ENCODE results near the gene NLRP8. TPM values are rescaled to one million over a fixed set of nuclear protein-coding genes. Genes with fewer than 3 reads are reported as not detected.

Gene NLRP8
- total RNA-seq (2014; rRNA removed) (not detected in 2 replicates), Bru-seq, nascent RNA (not detected), BruChase-seq, experiment 1, labeled RNA remaining after a 6-hour chase (not detected), BruChase-seq, experiment 2, labeled RNA remaining after a 2-hour chase (not detected)
- long read RNA-seq: 0 reads

DNA sequence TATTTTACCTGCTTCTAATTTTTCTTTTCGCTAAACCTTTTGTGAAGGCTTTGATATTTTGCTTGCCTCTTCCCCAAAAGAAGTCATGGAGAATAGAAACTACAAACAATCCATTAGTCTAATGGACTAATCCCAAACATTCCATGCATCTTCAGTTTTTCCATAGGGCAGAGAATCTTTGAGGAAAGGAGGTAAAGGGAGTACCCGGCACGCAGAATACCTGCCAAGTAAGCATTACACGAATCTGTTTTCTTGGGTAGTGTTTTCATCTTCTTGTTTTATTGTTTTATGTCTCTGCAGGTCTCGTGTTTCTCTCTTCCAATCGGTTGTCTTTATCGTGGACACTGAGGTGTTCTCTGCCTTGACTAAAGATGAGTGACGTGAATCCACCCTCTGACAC is at the start of gene NLRP8:
TSS of gene NLRP8 (plus strand) at position 301 of the 400 bp plus-strand sequence.
- Histone ChIP-seq H3K27me3 (ENCODE audit: low read length) (peaks cover 32% of the 10 kb centered on the region), H2AFZ (ENCODE audit: low read length) (no peak within 1 kb of the TSS), H3K36me3 (ENCODE audit: low read depth, low read length) (no peaks in the 10 kb centered on the region), H3K4me2 (ENCODE audit: low read length) (no peak within 1 kb of the TSS), H3K4me1 (ENCODE audit: insufficient read depth, low read length) (no peaks in the 10 kb centered on the region), H3K4me3 (ENCODE audit: low read length) (no peak within 1 kb of the TSS), H4K20me1 (ENCODE audit: low read length) (no peaks in the 10 kb centered on the region), H3K79me2 (ENCODE audit: low read length) (no peaks in the 10 kb centered on the region), H3K27ac (ENCODE audit: low read length) (no peak within 1 kb of the TSS), H3K9ac (ENCODE audit: low read length) (no peak within 1 kb of the TSS), H3K9me3 (ENCODE audit: low read length) (no peaks in the 10 kb centered on the region), H3F3A (ENCODE audit: low read length, unreplicated experiment) (no peaks in the 10 kb centered on the region), H3K9me2 (replicated peaks; ENCODE audit: low read length) (no peaks in the 10 kb centered on the region)
- ChIA-PET POLR2A (ENCODE audit: unreplicated experiment) (no interaction called here), CTCF (no interaction called here)
- TF ChIP-seq EZH2 (IDR thresholded peaks at IDR 0.05; ENCODE audit: low read length, unreplicated experiment): no peak
- intact Hi-C loops (cut with micrococcal nuclease): no loop called here
- BruUV-seq (replicated peaks): no TSS peak
- ATAC-seq (no peak), DNase-seq (no peak)

- H3K36me3 ChIP-seq (ENCODE audit: low read depth, low read length): no peaks in the 10 kb centered on the region
- POLR2A ChIA-PET (ENCODE audit: unreplicated experiment): no interaction called here
Measured at GRCh38 chr19:55898911-55899310, 48.7 kb upstream of the NLRP8 start.

DNA sequence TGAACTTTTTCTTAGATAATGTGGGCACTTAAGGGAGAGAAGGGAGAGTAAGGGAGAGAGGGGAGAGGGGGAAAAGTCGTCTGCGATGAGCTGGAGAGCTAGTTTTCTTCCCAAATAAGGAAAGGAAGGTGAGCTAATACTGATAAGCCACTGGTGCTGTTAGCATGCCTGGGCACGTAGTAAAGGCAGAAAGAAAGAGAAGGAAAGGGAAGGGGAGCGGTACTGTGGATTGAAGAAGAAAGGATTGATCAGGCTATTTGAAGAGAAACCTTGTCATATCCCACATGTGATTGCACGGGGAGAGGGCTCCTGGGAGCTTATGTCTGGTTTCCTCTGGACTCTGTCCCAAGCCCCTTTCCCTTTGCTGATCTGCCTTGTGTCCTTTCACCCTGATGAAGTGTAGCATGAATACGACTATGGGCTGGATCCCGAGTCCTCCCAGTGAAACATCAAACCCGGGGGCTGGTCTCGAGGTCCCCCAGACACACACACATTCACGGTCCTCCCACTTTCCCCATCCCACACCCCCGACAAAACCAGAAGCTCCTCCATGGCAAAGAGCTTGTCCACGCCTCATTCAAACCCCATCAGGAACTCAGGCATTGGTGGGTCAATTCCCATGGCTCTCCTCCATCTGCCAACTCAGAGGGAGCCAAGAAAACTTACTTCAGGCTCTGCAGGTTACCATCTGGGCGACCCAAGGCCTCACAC is 46.1 kb upstream of the NLRP8 start:
- POLR2A ChIA-PET (ENCODE audit: unreplicated experiment): no interaction called here
- no peak overlapping the region for H3K27ac ChIP-seq (ENCODE audit: low read length)
- intact Hi-C loops (cut with micrococcal nuclease): no loop called here
- no peaks in the 10 kb centered on the region for H3K79me2 ChIP-seq (ENCODE audit: low read length)
- no peak overlapping the region for H3K4me2 ChIP-seq (ENCODE audit: low read length)
- no peaks in the 10 kb centered on the region for H3K9me2 ChIP-seq (replicated peaks; ENCODE audit: low read length)
- H3K27me3 ChIP-seq (ENCODE audit: low read length): peaks cover 60% of the 10 kb centered on the region
- DNase-seq (no peak), ATAC-seq (no peak)
- no peaks in the 10 kb centered on the region for H4K20me1 ChIP-seq (ENCODE audit: low read length)
- H3K36me3 ChIP-seq (ENCODE audit: low read depth, low read length): no peaks in the 10 kb centered on the region
- BruUV-seq (replicated peaks): no TSS peak
- no peaks in the 10 kb centered on the region for H3F3A ChIP-seq (ENCODE audit: low read length, unreplicated experiment)
- no peak overlapping the region for H3K4me3 ChIP-seq (ENCODE audit: low read length)
- no peaks in the 10 kb centered on the region for H3K9me3 ChIP-seq (ENCODE audit: low read length)
- CTCF ChIA-PET: interaction anchor here (0.6 kb wide), 1 partner anchor 432 kb away, joined by 3 read pairs; no protein-coding TSS in a partner anchor
- H2AFZ ChIP-seq (ENCODE audit: low read length): no peak overlapping the region
- TF ChIP-seq, protein P1, sequence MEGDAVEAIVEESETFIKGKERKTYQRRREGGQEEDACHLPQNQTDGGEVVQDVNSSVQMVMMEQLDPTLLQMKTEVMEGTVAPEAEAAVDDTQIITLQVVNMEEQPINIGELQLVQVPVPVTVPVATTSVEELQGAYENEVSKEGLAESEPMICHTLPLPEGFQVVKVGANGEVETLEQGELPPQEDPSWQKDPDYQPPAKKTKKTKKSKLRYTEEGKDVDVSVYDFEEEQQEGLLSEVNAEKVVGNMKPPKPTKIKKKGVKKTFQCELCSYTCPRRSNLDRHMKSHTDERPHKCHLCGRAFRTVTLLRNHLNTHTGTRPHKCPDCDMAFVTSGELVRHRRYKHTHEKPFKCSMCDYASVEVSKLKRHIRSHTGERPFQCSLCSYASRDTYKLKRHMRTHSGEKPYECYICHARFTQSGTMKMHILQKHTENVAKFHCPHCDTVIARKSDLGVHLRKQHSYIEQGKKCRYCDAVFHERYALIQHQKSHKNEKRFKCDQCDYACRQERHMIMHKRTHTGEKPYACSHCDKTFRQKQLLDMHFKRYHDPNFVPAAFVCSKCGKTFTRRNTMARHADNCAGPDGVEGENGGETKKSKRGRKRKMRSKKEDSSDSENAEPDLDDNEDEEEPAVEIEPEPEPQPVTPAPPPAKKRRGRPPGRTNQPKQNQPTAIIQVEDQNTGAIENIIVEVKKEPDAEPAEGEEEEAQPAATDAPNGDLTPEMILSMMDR (conservative IDR thresholded peaks at IDR 0.05; ENCODE audit: low read depth, low read length): no peak
- no peak for TF ChIP-seq EZH2phosphoT487 (IDR thresholded peaks at IDR 0.05; ENCODE audit: borderline replicate concordance, low read length)
- no peak for TF ChIP-seq EZH2 (IDR thresholded peaks at IDR 0.05; ENCODE audit: low read length, unreplicated experiment)
- no peak overlapping the region for H3K9ac ChIP-seq (ENCODE audit: low read length)
- no peaks in the 10 kb centered on the region for H3K4me1 ChIP-seq (ENCODE audit: insufficient read depth, low read length)

More at GRCh38 chr19:55898911-55899310, 48.7 kb upstream of the NLRP8 start:
- no peak overlapping the region for H3K4me2 ChIP-seq (ENCODE audit: low read length)
- H2AFZ ChIP-seq (ENCODE audit: low read length): no peak overlapping the region
- no peak for ATAC-seq
- H4K20me1 ChIP-seq (ENCODE audit: low read length): no peaks in the 10 kb centered on the region
- H3F3A ChIP-seq (ENCODE audit: low read length, unreplicated experiment): no peaks in the 10 kb centered on the region
- H3K27me3 ChIP-seq (ENCODE audit: low read length): peaks cover 68% of the 10 kb centered on the region
- intact Hi-C loops (cut with micrococcal nuclease): no loop called here
- H3K9ac ChIP-seq (ENCODE audit: low read length): no peak overlapping the region
- no peak for DNase-seq
- CTCF ChIA-PET: no interaction called here
- no peaks in the 10 kb centered on the region for H3K4me1 ChIP-seq (ENCODE audit: insufficient read depth, low read length)
- no peak overlapping the region for H3K27ac ChIP-seq (ENCODE audit: low read length)
- H3K79me2 ChIP-seq (ENCODE audit: low read length): no peaks in the 10 kb centered on the region
- H3K4me3 ChIP-seq (ENCODE audit: low read length): no peak overlapping the region
- TF ChIP-seq, protein P1 (conservative IDR thresholded peaks at IDR 0.05; ENCODE audit: low read depth, low read length): no peak
- BruUV-seq (replicated peaks): no TSS peak
- H3K9me2 ChIP-seq (replicated peaks; ENCODE audit: low read length): no peaks in the 10 kb centered on the region
- no peaks in the 10 kb centered on the region for H3K9me3 ChIP-seq (ENCODE audit: low read length)

Data from PC-3 (cell line).